ENCODE data around the gene IER2. TPM values are rescaled to one million over a fixed set of nuclear protein-coding genes. Genes with fewer than 3 reads are reported as not detected.

The IER2 gene
- total RNA-seq, 1 donor from 2014 or later, result 145 TPM

DNA sequence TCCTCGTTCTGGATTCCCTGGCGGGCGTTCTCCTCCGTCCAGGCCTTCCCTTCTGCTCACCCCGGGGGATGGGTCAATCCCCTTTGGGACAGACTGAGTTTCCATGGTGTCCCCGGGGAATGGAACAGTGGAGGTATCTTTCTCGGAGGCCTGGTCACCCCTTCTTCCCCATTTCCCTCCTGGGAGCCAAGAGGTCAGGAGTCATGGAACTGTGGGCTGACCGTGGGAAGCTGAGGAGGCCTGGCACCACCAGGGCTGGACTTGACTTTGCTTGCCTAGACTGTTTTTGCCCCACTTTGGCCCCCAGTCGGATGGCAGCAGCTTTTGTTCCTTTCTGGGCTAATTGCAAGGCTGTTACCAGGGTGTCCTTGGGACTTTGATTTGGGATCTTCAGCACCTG is 30.2 kb upstream of the IER2 start:
- H3K4me3 ChIP-seq (ENCODE audit: low read depth, low read length), result no peak overlapping the region
- TF ChIP-seq, protein P1, sequence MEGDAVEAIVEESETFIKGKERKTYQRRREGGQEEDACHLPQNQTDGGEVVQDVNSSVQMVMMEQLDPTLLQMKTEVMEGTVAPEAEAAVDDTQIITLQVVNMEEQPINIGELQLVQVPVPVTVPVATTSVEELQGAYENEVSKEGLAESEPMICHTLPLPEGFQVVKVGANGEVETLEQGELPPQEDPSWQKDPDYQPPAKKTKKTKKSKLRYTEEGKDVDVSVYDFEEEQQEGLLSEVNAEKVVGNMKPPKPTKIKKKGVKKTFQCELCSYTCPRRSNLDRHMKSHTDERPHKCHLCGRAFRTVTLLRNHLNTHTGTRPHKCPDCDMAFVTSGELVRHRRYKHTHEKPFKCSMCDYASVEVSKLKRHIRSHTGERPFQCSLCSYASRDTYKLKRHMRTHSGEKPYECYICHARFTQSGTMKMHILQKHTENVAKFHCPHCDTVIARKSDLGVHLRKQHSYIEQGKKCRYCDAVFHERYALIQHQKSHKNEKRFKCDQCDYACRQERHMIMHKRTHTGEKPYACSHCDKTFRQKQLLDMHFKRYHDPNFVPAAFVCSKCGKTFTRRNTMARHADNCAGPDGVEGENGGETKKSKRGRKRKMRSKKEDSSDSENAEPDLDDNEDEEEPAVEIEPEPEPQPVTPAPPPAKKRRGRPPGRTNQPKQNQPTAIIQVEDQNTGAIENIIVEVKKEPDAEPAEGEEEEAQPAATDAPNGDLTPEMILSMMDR (conservative IDR thresholded peaks at IDR 0.05; ENCODE audit: low read depth, low read length), result no peak
- DNase-seq (ENCODE audit: low read depth), result no peak

DNA sequence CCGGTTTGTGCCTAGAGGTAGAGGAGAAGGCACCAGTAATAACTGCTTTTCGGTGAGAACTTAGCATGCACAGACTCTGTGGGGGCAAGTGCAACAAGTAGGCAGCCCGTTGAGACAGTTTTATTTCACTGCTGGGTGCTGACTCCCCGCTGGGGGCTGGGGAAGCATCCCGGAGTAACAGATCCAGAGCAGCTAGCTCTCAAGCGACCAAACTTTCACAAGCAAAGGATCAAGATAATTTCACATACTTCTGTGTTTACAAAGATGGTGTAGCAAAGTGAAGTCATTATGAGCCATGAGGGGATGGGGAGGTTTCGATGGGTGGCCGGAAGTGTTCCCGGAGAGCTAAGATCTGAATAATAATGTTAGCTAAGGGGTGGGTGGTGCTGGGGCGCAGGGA is 29.4 kb upstream of the IER2 start:
- H3K4me3 ChIP-seq (ENCODE audit: low read depth, low read length), result no peak overlapping the region
- DNase-seq (ENCODE audit: low read depth), result no peak
- TF ChIP-seq, protein P1 (conservative IDR thresholded peaks at IDR 0.05; ENCODE audit: low read depth, low read length), result no peak

DNA sequence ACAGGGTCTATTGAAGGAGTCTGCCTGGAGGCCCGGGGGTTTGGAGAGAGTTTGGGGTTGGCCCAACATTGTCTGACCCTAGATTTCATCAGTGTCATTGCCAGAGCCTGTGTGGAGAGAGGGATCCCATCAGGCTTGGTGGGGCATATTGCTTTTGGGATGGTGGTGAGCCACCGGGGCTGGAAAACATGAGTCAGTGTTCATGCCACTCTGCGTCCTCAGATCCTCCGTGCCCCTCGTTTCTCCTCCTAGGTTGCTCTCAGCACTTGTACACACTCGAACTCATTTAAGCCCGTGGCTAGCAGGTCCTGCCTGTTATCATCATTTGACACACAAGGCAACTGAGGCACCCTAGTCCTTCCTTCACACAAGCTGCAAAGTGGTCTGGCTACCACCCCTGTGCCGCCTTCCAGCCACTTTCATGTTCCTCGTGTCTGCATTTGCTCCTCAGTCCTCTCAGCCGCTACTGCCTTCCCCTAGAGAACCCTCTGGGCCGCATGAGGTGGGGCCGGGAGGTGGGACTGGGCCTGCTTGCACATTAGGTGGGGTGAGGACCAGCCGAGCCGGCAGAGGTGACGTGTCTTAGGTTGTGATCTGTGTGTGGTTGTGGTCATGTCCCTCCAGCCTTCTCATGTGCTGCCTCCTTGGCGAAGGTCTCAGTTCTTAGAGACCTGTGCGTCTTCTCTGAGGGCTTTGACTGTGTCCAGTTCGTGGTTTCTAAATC is 28.5 kb upstream of the IER2 start:
- no peak for DNase-seq (ENCODE audit: low read depth)
- TF ChIP-seq, protein P1 (conservative IDR thresholded peaks at IDR 0.05; ENCODE audit: low read depth, low read length), result no peak
- no peak overlapping the region for H3K4me3 ChIP-seq (ENCODE audit: low read depth, low read length)

DNA sequence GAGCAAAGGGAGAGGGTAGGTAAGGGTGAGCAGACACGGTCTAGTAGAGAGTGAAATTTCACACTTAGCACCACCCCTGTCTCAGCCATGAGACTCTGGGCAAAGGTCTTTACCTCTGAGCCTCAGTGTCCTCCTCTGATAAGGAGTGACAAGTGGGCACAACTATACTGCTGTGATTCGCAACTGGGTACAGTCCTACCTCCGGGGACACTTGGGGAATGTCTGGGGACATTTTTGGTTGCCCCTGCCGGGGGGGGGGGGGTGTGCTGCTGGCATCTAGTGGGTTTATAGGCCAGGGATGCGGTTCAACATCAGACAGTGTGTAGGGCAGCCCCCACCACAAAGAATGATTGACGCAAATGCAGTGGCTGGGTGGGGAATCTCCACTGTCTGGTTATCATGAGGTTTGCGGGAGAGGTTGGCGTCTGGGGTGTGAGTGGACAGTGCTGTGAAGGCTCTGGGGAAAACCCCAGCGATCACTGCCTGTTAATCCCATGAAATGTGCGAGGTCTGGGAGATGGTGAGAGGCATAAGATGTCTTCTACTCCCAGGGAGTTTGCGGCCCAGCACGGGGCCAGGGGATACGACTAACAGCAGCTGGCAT is 27.8 kb upstream of the IER2 start:
- TF ChIP-seq, protein P1 (conservative IDR thresholded peaks at IDR 0.05; ENCODE audit: low read depth, low read length), result no peak
- no peak overlapping the region for H3K4me3 ChIP-seq (ENCODE audit: low read depth, low read length)
- DNase-seq (ENCODE audit: low read depth), result no peak

DNA sequence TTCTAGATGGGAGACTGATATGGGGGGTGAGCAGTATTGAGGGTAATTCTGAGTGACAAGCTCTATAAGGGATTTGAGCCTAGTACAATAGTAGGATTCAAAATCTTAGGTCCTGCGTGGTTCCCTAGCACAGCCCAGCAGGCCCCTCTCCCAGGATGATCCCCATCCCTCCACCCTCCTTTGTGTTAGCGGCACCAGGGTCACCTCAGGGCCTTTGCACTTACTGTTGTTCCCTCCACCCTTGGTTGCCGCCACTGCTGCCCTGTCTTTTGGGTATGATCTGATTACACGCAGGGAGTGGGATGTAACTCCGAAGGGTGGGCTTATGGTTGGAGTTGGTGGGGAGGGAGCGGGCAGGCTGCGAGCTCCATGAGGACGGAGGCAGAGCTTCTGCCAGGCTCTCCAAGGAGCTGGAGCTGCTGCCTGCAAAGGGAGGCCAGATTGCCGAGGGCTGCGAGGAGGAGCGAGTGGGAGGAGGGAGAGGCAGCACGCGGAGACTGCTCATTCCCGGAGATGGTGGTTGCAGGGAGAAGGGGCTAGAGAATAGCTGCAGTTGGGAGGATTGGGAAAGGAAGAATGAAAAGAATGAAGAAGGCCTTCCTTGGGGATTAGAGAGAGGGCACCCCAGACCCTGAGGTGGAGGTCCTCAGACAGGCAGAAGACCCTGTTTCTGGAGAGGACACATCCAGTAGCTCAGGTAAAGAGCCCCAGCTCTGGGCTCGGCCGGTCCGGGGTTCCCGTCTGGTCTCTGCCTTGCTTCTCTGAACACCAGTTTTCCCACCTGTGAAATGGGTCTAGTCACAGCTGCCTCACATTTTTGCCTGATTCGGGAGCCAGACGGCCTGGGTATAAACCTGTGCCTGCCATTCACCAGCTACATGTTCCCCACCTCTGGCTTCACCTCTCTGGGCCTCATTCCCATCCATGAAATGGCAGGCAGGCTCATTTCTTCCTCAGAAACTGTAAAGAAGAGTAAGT is 26.9 kb upstream of the IER2 start:
- DNase-seq (ENCODE audit: low read depth), result no peak
- no peak overlapping the region for H3K4me3 ChIP-seq (ENCODE audit: low read depth, low read length)
- TF ChIP-seq, protein P1 (conservative IDR thresholded peaks at IDR 0.05; ENCODE audit: low read depth, low read length), result no peak

DNA sequence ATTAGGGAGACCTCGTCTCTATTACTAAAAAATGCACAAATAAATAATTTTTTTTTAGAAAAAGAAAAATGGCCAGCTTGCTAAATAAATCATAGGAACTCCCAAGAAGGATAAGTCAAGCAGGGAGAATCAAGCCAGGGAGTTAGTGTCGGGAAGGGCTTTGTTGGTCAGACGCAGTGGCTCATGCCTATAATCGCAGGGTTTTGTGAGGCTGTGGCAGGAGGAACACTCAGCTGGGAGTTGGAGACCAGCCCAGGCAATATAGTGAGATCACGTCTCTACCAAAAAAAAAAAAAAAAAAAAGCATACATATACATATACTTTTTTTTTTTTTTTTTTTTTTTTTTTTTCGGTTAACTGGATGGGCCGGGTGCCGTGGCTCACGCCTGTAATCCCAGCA is 23.2 kb upstream of the IER2 start:
- TF ChIP-seq, protein P1 (conservative IDR thresholded peaks at IDR 0.05; ENCODE audit: low read depth, low read length), result no peak
- no peak for DNase-seq (ENCODE audit: low read depth)
- H3K4me3 ChIP-seq (ENCODE audit: low read depth, low read length), result no peak overlapping the region
